Stimulated activated CD4-positive, alpha-beta T cell treated with anti-CD3 and anti-CD28 coated beads, Interleukin-15, amount 100 ng/mL, for 1 hour (primary cell): ENCODE data around the gene XKR3.
"Not testable (repeated sequence)": the region's sequence is repeated elsewhere in the genome, so short reads cannot be mapped to it uniquely, and the experiment has no call there.

Experiments used
- DNase-seq, 2 donors: peaks; one replicate each; pipeline ENCODE4 v3.0.0-alpha.2; 2020; ENCODE audit warnings: low read depth in 1 of 2, low spot score in 1 of 2

Gene XKR3

GRCh38 chr22:16824716-16825687 lies at the start of gene XKR3:
Gene XKR3 (minus strand): TSS chr22:16825411. CDS start chr22:16808073, 17,338 bp downstream.
- no peak for DNase-seq

GRCh38 chr22:16869640-16870039 lies 44.4 kb upstream of the XKR3 start:
- not testable (repeated sequence) for DNase-seq

- DNase-seq, result no peak
These were observed 41.0 kb upstream of the XKR3 start for GRCh38 chr22:16866167-16866566.

DNA sequence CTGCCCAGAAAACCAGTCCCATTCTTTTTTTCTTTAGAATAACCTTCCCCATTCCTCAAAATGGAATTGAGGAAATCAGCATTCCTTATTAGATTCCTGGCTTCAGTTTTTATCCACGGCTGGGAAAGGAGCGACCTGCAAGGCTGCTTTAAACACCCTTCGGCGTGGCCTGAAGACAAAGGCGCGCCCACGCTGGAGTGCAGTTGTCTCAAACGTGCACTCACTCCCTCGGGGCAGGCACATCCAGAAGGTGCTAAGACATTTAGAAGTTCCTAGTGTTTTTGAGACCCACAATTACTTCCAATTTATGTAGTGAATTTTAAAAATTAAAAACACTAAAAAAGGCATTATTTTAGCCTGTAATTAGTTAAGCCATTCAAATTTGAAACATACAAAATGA lies 31.6 kb upstream of the XKR3 start:
- not testable (repeated sequence) for DNase-seq

GRCh38 chr22:16854631-16855030 lies 29.4 kb upstream of the XKR3 start:
- DNase-seq, result no peak

DNA sequence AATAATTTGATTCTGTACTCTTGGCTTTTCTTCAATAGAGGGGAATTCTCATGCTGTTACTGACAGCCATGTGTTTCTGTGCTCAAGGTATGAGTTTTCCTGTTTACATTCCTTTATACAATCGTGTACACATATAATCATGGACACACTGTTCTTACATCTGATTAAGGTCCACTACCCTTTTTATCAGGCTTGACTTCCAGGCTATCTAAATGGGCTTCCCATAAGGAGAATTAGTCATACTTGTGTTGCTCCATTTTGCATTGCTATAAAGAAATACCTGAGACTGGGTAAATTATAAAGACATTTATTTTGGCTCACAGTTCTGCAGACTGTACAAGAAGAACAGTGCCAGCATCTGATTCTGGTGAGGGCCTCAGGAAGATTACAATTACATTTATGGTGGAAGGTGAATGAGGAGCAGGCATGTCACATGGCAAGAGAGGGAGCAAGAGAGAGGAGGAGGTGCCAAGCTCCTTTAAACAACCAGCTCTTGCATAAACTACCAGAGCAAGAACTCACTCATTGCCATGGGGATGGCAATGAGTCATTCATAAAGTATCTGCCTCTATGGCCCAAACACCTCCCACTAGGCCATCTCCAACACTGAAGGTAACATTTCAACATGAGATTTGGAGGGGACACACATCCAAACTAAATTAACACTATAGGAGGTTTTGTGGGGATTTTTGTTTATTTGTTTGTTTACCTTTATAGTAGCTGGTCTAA lies 26.2 kb upstream of the XKR3 start:
- not testable (repeated sequence) for DNase-seq

DNA sequence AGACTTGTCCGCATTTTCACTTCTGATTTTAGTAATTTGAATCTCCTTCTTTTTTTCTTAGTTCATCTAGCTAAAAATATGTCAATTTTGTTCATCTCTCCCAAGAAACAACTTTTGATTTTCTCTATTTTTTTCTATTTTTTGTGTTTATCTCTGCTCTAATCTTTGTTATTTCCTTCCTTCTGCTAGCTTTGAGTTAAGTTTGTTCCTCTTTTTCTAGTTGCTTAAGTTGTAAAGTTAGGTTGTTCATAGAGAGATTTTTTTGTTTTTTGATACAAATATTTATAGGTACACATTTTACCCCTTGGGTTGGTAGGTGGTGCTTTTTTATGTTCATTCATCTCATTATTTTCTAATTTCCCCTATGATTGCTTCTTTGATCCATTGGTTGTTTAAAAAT lies 22.1 kb upstream of the XKR3 start:
- no peak for DNase-seq

GRCh38 chr22:16845881-16846280 lies 20.7 kb upstream of the XKR3 start:
- no peak for DNase-seq

DNA sequence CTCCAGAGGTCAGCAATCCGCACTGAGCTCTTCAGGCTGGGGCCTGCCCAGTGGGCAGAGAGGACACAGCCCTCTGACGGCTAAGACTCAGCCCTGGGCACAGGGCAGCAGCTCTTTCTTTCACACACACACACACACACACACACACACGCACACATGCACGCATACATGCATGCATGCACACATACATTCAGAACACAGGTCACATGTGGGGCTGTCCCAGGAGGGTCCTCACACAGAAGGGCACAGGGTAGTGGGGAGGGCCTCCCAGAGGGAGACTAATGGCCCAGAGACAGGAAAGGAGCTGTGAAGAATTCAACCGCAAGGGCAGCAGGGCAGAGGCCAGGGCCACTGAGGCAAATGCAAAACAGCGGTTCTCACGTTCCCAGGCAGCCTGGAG lies 20.3 kb upstream of the XKR3 start:
- DNase-seq, result no peak

GRCh38 chr22:16844529-16844928 lies 19.3 kb upstream of the XKR3 start:
- no peak for DNase-seq

DNA sequence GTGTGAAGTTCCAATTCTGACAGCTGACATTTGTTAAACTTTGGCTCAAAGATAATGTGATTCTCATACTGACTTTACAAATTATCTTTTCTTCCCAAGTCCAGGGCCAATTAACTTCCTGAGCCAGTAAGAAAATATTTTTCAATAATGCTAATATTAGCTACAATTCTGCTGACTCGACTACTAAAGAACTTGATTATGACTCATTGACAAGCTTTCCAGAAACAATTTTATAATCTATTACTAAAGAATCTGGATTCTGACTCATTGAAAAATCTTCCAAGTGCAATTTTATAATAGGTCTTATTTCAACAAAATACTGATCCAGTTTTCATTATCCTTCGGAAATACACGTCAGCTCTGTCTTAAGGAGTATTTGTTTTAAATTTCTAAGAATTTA lies 12.9 kb upstream of the XKR3 start:
- no peak for DNase-seq

GRCh38 chr22:16834971-16835370 lies 9.8 kb upstream of the XKR3 start:
- no peak for DNase-seq

DNA sequence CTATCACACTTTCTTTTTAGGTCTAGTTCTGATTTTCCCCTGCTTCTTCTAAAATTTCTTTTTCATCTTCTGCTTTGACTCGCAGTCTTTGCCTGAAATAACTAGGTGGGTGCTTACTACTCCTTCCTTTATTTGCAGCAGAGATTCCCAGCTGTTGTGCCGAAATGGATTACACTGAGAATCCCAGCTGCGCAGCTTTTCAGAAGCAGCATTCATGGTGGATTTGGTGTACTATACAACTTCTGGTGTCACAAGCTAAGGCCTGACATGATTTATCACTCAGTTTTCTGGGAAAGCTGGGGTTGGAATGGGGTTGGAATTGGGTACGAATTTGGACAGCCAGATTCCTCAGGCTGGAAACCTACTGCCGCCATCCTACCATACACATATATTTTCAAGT lies 6.0 kb upstream of the XKR3 start:
- no peak for DNase-seq

- DNase-seq, result no peak
These were observed 4.8 kb upstream of the XKR3 start for GRCh38 chr22:16829985-16830384.

DNA sequence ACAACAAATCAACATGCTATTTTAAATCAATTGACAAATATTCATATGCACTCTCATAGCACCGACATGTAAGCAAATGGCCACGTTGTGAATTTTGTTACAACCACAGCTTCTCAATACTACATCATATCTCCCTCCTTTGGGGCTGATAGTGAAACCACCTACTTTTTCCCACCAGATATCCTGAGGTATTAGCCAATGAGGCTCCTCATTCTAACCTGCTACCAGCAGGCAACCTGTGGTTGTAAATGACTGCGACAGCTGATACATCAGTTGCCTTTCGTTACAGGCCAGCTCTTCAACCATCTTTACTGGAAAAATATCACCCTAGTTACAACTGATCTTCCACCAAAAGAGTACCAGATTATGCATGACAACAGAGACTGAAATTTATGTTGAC lies 3.7 kb upstream of the XKR3 start:
- no peak for DNase-seq

- DNase-seq, result no peak
These were observed 2.3 kb upstream of the XKR3 start for GRCh38 chr22:16827506-16827905.

DNA sequence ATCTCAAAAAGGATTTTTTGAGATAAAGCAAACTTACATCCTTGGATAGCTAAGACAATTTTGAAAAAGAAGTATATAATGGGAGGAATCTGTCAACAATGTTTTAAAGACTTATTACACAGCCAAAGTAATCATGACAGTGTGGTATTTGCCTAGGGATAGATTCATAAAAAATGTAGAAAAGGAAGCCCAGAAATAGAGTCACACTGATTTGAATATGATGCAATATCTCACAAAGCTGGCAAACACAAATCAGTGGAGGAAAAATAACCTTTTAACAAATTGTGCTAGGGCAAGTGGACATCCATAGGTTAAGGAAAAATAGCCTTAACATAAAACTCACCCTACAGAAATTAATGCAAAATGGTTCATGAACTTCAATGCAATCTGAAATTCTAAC lies 6.0 kb downstream of the XKR3 start:
- DNase-seq, result no peak

- no peak for DNase-seq
These were observed 6.7 kb downstream of the XKR3 start for GRCh38 chr22:16818538-16818937.

- DNase-seq, result no peak
These were observed 10.1 kb downstream of the XKR3 start for GRCh38 chr22:16815073-16815472.

GRCh38 chr22:16810188-16810802 lies 14.9 kb downstream of the XKR3 start:
- no peak for DNase-seq

- DNase-seq, result no peak
These were observed 16.5 kb downstream of the XKR3 start for GRCh38 chr22:16808744-16809143.

- DNase-seq, result no peak
These were observed 18.1 kb downstream of the XKR3 start for GRCh38 chr22:16807109-16807508.
